ENCODE data around the gene CCDC9.

CCDC9 gene

DNA sequence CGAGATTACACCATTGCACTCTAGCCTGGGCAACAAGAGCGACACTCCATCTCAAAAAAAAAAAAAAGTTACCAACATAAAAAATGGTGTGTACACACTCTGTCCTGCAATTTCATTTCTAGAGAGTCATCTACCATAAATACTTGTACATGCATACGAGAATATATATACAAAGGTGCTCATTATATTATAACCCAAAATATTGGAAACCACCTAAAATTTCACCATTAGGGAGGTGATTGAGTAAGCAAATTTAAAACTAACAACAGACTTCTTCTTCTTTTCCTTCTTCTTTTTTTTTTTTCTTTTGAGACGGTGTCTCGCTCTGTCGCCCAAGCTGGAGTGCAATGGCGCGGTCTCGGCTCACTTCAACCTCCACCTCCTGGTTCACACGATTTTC lies 45.9 kb downstream of the CCDC9 start:
- DNase-seq, result no peak

GRCh38 chr19:47303966-47304365 lies 47.6 kb downstream of the CCDC9 start:
- DNase-seq, result no peak

DNA sequence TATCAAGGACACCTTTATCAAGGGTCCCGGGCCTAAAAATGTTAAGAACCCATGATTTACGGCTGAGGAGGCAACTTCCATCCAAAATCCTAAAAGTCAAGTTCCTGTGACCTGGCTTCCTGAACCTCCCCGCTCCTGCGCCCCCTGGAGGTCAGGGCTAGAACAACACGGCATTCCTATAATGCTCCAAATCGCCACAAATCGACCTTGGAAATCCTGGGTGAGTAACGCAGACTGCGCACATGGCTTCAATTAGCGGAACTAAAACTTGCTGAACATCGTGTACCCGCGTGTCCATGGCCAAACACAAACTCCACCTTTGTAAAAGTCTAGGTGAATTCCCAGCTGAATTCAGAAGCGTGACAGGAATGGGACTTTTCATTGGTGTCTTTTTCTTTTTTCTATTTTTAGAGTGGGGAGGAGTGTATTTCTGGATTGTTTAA lies 49.0 kb downstream of the CCDC9 start:
- DNase-seq, result no peak

DNA sequence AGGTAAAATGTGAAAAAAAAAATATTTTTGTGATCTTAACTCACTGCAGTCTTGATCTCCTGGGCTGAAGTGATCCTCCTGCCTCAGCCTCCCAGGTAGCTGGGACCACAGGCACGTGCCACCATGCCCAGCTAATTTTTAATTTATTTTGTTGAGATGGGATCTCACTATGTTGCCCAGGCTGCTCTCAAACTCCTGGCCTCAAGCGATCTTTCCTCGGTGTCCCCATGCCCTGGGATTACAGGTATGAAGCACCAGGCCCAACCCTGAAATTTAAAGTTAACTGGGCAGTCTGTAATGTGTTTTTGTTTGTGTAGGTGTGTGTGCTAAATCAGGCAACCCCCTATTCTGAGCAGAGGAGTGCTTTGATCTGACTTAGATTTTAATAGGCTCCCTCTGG lies 50.0 kb downstream of the CCDC9 start:
- DNase-seq, result no peak

- DNase-seq, result no peak
Measured at GRCh38 chr19:47309038-47309437, 52.7 kb downstream of the CCDC9 start.

DNA sequence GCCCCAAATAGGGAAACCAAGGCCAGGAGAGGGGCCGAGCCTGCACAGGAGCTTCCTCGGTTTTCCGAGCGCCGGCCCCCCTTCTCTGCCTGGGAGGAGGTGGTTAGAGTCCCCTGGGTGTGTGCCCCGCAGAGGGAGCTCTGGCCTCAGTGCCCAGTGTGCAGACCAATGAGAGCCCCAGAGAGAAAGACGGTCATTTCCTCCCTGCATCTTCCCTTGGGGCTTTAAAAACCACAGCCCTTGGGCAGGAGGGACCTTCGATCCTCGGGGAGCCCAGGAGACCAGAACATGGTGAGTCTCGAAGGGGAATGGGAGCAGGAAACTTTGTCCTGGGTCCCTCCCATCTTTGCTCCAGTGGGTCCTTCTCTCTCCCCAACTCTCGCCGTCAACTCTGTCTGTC lies 53.3 kb downstream of the CCDC9 start, which contains the start of gene C5AR1:
TSS of gene C5AR1 (plus strand) at position 254 of the 400 bp plus-strand sequence. CDS start at position 289, 35 bp downstream.
- no peak for DNase-seq

- DNase-seq, result no peak
Measured at GRCh38 chr19:47310323-47310722, 54.0 kb downstream of the CCDC9 start.

GRCh38 chr19:47310819-47311218 lies 54.5 kb downstream of the CCDC9 start:
- DNase-seq, result no peak

- no peak for DNase-seq
Measured at GRCh38 chr19:47312366-47313006, 56.2 kb downstream of the CCDC9 start.

- DNase-seq, result no peak
Measured at GRCh38 chr19:47313754-47314295, 57.5 kb downstream of the CCDC9 start.

- DNase-seq, result no peak
Measured at GRCh38 chr19:47315125-47315821, 58.9 kb downstream of the CCDC9 start.

- DNase-seq, result no peak
Measured at GRCh38 chr19:47316513-47316912, 60.2 kb downstream of the CCDC9 start.

- no peak for DNase-seq
Measured at GRCh38 chr19:47319923-47320871, 63.9 kb downstream of the CCDC9 start.
